ENCODE data around the gene JARID2. TPM values are rescaled to one million over a fixed set of nuclear protein-coding genes. Genes with fewer than 3 reads are reported as not detected.

The JARID2 gene
- total and polyA plus RNA-seq, 9 of the 15 experiments (the other 6 are each of a cell fraction or from before 2014, with no cell fraction given) = 5.0 to 29.0 (median 15.6) TPM

GRCh38 chr6:15491255-15491985 lies 245.6 kb downstream of the JARID2 start (continued):
- TF ChIP-seq BHLHE40 (IDR thresholded peaks at IDR 0.05; ENCODE audit: low read length) (no peak), GABPB1 (CRISPR knock-in tag; IDR thresholded peaks at IDR 0.05) (no peak), ARID1B (IDR thresholded peaks at IDR 0.05) (peak; percentile 20; the same call in 1 of the 2 replicates), SMARCB1 (IDR thresholded peaks at IDR 0.05; ENCODE audit: insufficient read length, low read depth) (no peak), ZNF444 (CRISPR knock-in tag; IDR thresholded peaks at IDR 0.05) (no peak), CREB3 (tag; conservative IDR thresholded peaks at IDR 0.05; ENCODE audit: low read depth) (no peak), ZFP1 (CRISPR knock-in tag; IDR thresholded peaks at IDR 0.05) (no peak), PCBP2 (IDR thresholded peaks at IDR 0.05; ENCODE audit: low read depth, low read length, poor library complexity, severe bottlenecking) (no peak), ZNF644 (tag; IDR thresholded peaks at IDR 0.05; ENCODE audit: low read depth) (no peak)

GRCh38 chr6:15491986-15492269 lies 246.1 kb downstream of the JARID2 start:
- POLR2A ChIA-PET = no interaction called here
- no peak overlapping the region for H3K9ac ChIP-seq (ENCODE audit: insufficient read depth in 1 of 2, low read depth in 2 of 2, low read length in 2 of 2)
- BruUV-seq (replicated peaks) = no TSS peak
- H3K9me3 ChIP-seq (replicated peaks; ENCODE audit: control insufficient read depth, insufficient read depth, low read depth, low read length) = no peaks in the 10 kb centered on the region
- H3K79me2 ChIP-seq (ENCODE audit: control insufficient read depth, insufficient read depth, low read length) = 0 out of 3 replicates have a peak, but pooled peaks cover 8% of the 10 kb centered on the region
- peaks cover 2 to 8% of the 10 kb centered on the region in 2 experiments; a peak in 4 of 5 replicates for H3K4me1 ChIP-seq (replicated peaks in 1 of 2; ENCODE audit: control insufficient read depth in 2 of 2, insufficient read depth in 2 of 2, low read length in 2 of 2)
- CTCF ChIA-PET (ENCODE audit: low intra/inter-chr PET ratio) = interaction anchor here (0.7 to 1.6 kb wide), 4 partner anchors 132 to 1347 kb away, joined by 3 to 8 read pairs (median 4); no protein-coding TSS in a partner anchor
- ATAC-seq (no peak), DNase-seq (ENCODE audit: extremely low read depth in 1 of 4, low spot score in 3 of 4) (no peak), FAIRE-seq (no peak)
- no peaks in the 10 kb centered on the region for H3K27me3 ChIP-seq (ENCODE audit: control insufficient read depth in 2 of 2, insufficient read depth in 2 of 2, low read length in 2 of 2)
- H3K4me2 ChIP-seq (ENCODE audit: insufficient read depth, low read length) = no peak overlapping the region
- peaks cover 6% of the 10 kb centered on the region; the same call in 1 of the 2 replicates for H4K20me1 ChIP-seq (replicated peaks; ENCODE audit: control insufficient read depth, insufficient read depth, low read length)
- H3K9me1 ChIP-seq (ENCODE audit: control insufficient read depth, insufficient read depth, low read length) = peaks cover 5% of the 10 kb centered on the region
- in situ Hi-C loops (cut with MboI) (no loop called here), intact Hi-C loops (cut with micrococcal nuclease) (loop anchor here (1.0 kb wide), 2 partner anchors 129 to 1281 kb away; no protein-coding TSS in a partner anchor)
- H3K4me3 ChIP-seq = no peak overlapping the region
- no peak overlapping the region for H2AFZ ChIP-seq (ENCODE audit: low read depth, low read length)
- H3K27ac ChIP-seq (ENCODE audit: extremely low read depth, low read depth, low read length) = no peak overlapping the region
- peaks cover 71% of the 10 kb centered on the region; the same call in 2 of the 3 replicates for H3K36me3 ChIP-seq (ENCODE audit: control insufficient read depth, insufficient read depth, low read length)
- 76% methylated on average over 5 of the region's 5 CpGs for WGBS (ENCODE audit: insufficient coverage, low coverage, missing lambda C conversion rate)
- TF ChIP-seq RB1 (IDR thresholded peaks at IDR 0.05; ENCODE audit: low read depth) = no peak
- TF ChIP-seq ZNF444 (CRISPR knock-in tag; IDR thresholded peaks at IDR 0.05) = no peak

Measured in K562 (cell line).